WTC11 (cell line): ENCODE results near the gene KRTAP4-6. TPM values are rescaled to one million over a fixed set of nuclear protein-coding genes. Genes with fewer than 3 reads are reported as not detected.
A peak's percentile ranks its signal among the peaks of the same experiment; 100 is the strongest.
"Not testable (repeated sequence)": the region's sequence is repeated elsewhere in the genome, so short reads cannot be mapped to it uniquely, and the experiment has no call there.

Source experiments
- ATAC-seq: fragments of 200-7000 bp; cut with Tn5 transposase; 2 replicates; pipeline ENCODE4 v1.10.0; 2021; ENCODE audit warnings: mild to moderate bottlenecking, moderate library complexity
- CTCF ChIA-PET: fragments of 300-600 bp; sonication (Branson Sonifier 250); formaldehyde crosslinking; loops from one replicate; lab custom pipeline; 2021; ENCODE audit warnings: antibody characterized with exemption; lab: Charles Lee
- POLR2A ChIA-PET: fragments of 350-600 bp; sonication (Branson Sonifier 250); formaldehyde crosslinking; loops from one replicate; lab custom pipeline; 2021; ENCODE audit warnings: antibody characterized with exemption; lab: Charles Lee
- DNase-seq: peaks from one replicate; pipeline ENCODE4 v3.0.0; 2021; ENCODE audit warnings: low spot score
- H3K27ac Mint-ChIP-seq: 2 replicates; pipeline ENCODE4 v1.8.0; 2021; ENCODE audit warnings: mixed read lengths
- H3K27me3 Mint-ChIP-seq: 2 replicates; pipeline ENCODE4 v1.8.0; 2021; ENCODE audit warnings: low read depth, mild to moderate bottlenecking, moderate library complexity, mixed read lengths
- H3K36me3 Mint-ChIP-seq: 2 replicates; pipeline ENCODE4 v1.8.0; 2021; ENCODE audit warnings: mixed read lengths
- H3K4me1 Mint-ChIP-seq: 2 replicates; pipeline ENCODE4 v1.8.0; 2022; ENCODE audit warnings: mixed read lengths
- H3K4me3 Mint-ChIP-seq: 2 replicates; pipeline ENCODE4 v1.8.0; 2021; ENCODE audit warnings: mild to moderate bottlenecking, moderate library complexity, mixed read lengths
- H3K9me3 Mint-ChIP-seq: 2 replicates; pipeline ENCODE4 v1.8.0; 2021; ENCODE audit warnings: mixed read lengths
- IRF2 ChIP-seq: sonication (generic); formaldehyde crosslinking; IDR thresholded peaks from 2 replicates; pipeline ENCODE4 v1.8.0; 2022; ENCODE audit warnings: low read depth, missing genetic modification reagents, borderline replicate concordance
- NFE2L1 ChIP-seq: sonication (generic); formaldehyde crosslinking; IDR thresholded peaks from 2 replicates; pipeline ENCODE4 v1.8.1; 2023; ENCODE audit warnings: missing genetic modification reagents
- SOX15 ChIP-seq: fragments of 250-450 bp; sonication (Bioruptor Pico); IDR thresholded peaks from 2 replicates; pipeline ENCODE4 v1.9.0; 2021; ENCODE audit warnings: mild to moderate bottlenecking
- ZBTB21 ChIP-seq: sonication (generic); formaldehyde crosslinking; IDR thresholded peaks from 2 replicates; pipeline ENCODE4 v1.8.1; 2023; ENCODE audit warnings: mild to moderate bottlenecking, missing genetic modification reagents, borderline replicate concordance
- ZNF423 ChIP-seq: fragments of 250-450 bp; sonication (Bioruptor Pico); IDR thresholded peaks from 2 replicates; pipeline ENCODE4 v2.1.2; 2022; ENCODE audit warnings: mild to moderate bottlenecking, moderate library complexity
- ZNF671 ChIP-seq: fragments of 250-450 bp; sonication (Bioruptor Pico); IDR thresholded peaks from 2 replicates; pipeline ENCODE4 v1.8.0; 2021; ENCODE audit warnings: mild to moderate bottlenecking
- total RNA-seq: library from RNA; stranded (reverse); gene quantifications from 3 replicates; pipeline ENCODE4 v1.2.3, GENCODE V29; 2021
- TF ChIP-seq, protein P1 (sequence below): fragments of 250-450 bp; sonication (Bioruptor Pico); IDR thresholded peaks from 2 replicates; pipeline ENCODE4 v1.9.0; 2021; ENCODE audit warnings: mild to moderate bottlenecking, borderline replicate concordance
- TF ChIP-seq, protein P2 (sequence below): sonication (generic); formaldehyde crosslinking; IDR thresholded peaks from 2 replicates; pipeline ENCODE4 v1.8.0; 2022; ENCODE audit warnings: missing genetic modification reagents
- TF ChIP-seq, protein P3 (sequence below): fragments of 250-450 bp; sonication (Bioruptor Pico); IDR thresholded peaks from 2 replicates; pipeline ENCODE4 v1.9.0; 2021; ENCODE audit warnings: moderate library complexity, mild to moderate bottlenecking, inconsistent platforms, borderline replicate concordance
- TF ChIP-seq, protein P4 (sequence below): sonication (generic); formaldehyde crosslinking; IDR thresholded peaks from 2 replicates; pipeline ENCODE4 v1.8.1; 2023; ENCODE audit warnings: mild to moderate bottlenecking, missing genetic modification reagents

Gene KRTAP4-6
- total RNA-seq, 1 experiment from 2014 or later, result not detected

DNA sequence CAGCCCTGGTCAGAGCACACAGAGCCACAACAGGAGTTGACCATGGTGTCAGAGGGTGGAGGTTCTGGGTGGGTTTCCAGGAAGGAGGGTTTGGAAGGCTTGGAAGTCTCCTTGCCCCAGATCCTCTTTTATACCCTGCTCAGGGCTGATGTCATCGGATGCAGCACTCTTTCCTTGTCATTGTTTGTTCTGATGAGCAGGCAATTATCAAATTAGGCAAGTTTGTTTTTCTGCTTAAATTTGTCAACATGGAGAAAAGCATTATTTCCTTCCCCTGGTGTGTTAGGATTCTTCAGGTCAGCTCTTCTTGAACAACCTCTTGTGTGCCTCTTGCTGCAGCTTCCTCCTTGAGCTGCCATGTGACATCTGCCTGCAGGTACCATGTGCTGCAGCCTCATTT is 20.3 kb upstream of the KRTAP4-6 start, which contains the start of gene KRTAP4-4 (continued):
- TF ChIP-seq SOX15 (CRISPR knock-in tag), result no peak
- TF ChIP-seq, protein P1, sequence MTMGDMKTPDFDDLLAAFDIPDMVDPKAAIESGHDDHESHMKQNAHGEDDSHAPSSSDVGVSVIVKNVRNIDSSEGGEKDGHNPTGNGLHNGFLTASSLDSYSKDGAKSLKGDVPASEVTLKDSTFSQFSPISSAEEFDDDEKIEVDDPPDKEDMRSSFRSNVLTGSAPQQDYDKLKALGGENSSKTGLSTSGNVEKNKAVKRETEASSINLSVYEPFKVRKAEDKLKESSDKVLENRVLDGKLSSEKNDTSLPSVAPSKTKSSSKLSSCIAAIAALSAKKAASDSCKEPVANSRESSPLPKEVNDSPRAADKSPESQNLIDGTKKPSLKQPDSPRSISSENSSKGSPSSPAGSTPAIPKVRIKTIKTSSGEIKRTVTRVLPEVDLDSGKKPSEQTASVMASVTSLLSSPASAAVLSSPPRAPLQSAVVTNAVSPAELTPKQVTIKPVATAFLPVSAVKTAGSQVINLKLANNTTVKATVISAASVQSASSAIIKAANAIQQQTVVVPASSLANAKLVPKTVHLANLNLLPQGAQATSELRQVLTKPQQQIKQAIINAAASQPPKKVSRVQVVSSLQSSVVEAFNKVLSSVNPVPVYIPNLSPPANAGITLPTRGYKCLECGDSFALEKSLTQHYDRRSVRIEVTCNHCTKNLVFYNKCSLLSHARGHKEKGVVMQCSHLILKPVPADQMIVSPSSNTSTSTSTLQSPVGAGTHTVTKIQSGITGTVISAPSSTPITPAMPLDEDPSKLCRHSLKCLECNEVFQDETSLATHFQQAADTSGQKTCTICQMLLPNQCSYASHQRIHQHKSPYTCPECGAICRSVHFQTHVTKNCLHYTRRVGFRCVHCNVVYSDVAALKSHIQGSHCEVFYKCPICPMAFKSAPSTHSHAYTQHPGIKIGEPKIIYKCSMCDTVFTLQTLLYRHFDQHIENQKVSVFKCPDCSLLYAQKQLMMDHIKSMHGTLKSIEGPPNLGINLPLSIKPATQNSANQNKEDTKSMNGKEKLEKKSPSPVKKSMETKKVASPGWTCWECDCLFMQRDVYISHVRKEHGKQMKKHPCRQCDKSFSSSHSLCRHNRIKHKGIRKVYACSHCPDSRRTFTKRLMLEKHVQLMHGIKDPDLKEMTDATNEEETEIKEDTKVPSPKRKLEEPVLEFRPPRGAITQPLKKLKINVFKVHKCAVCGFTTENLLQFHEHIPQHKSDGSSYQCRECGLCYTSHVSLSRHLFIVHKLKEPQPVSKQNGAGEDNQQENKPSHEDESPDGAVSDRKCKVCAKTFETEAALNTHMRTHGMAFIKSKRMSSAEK (CRISPR knock-in tag), result no peak

DNA sequence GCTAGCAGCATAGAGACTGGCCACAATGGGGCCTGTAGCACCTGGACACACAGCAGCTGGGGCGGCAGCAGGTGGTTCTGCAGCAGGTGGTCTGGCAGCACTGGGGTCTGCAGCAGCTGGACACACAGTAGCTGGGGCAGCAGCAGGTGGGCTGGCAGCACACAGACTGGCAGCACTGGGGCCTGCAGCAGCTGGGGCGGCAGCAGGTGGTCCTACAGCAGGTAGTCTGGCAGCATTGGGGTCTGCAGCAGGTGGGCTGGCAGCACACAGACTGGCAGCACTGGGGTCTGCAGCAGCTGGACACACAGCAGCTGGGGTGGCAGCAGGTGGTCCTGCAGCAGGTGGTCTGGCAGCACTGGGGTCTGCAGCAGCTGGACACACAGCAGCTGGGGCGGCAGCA is 19.8 kb upstream of the KRTAP4-6 start:
- ATAC-seq, POLR2A ChIA-PET, DNase-seq, H3K9me3 Mint-ChIP-seq, CTCF ChIA-PET, H3K27ac Mint-ChIP-seq, H3K4me3 Mint-ChIP-seq, H3K36me3 Mint-ChIP-seq, H3K4me1 Mint-ChIP-seq, H3K27me3 Mint-ChIP-seq: not testable (repeated sequence)
- peak; percentile 58; the same call in 1 of the 2 replicates for TF ChIP-seq ZNF423

DNA sequence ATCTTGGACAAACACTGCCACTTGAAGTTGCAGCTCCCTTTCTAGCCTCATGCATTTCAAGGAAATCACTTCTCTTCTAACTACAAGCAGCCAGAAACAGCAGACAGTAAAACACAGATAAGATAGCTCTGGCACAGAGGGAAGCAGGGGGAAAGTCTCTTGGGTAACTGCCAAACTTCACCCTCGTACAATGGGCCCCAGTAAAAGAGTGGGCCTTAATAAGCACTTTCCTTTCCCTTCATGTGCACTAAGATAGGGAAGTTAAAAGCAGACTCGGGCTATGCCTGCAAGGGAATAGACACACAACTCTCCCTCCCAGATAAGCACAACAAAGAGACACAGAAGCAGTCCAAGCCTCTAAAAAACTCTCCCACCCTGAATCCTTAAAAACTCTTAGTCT is 13.5 kb upstream of the KRTAP4-6 start:
- no peaks in the 10 kb centered on the region; the same call in 1 of the 2 replicates for H3K27me3 Mint-ChIP-seq
- ChIA-PET CTCF (no interaction called here), POLR2A (no interaction called here)
- no peak for DNase-seq
- ATAC-seq, result no peak
- peaks cover 14% of the 10 kb centered on the region for H3K9me3 Mint-ChIP-seq
- H3K4me3 Mint-ChIP-seq, result no peak overlapping the region
- no peak overlapping the region for H3K27ac Mint-ChIP-seq
- TF ChIP-seq, protein P2, sequence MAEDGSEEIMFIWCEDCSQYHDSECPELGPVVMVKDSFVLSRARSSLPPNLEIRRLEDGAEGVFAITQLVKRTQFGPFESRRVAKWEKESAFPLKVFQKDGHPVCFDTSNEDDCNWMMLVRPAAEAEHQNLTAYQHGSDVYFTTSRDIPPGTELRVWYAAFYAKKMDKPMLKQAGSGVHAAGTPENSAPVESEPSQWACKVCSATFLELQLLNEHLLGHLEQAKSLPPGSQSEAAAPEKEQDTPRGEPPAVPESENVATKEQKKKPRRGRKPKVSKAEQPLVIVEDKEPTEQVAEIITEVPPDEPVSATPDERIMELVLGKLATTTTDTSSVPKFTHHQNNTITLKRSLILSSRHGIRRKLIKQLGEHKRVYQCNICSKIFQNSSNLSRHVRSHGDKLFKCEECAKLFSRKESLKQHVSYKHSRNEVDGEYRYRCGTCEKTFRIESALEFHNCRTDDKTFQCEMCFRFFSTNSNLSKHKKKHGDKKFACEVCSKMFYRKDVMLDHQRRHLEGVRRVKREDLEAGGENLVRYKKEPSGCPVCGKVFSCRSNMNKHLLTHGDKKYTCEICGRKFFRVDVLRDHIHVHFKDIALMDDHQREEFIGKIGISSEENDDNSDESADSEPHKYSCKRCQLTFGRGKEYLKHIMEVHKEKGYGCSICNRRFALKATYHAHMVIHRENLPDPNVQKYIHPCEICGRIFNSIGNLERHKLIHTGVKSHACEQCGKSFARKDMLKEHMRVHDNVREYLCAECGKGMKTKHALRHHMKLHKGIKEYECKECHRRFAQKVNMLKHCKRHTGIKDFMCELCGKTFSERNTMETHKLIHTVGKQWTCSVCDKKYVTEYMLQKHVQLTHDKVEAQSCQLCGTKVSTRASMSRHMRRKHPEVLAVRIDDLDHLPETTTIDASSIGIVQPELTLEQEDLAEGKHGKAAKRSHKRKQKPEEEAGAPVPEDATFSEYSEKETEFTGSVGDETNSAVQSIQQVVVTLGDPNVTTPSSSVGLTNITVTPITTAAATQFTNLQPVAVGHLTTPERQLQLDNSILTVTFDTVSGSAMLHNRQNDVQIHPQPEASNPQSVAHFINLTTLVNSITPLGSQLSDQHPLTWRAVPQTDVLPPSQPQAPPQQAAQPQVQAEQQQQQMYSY (CRISPR knock-in tag), result no peak
- H3K36me3 Mint-ChIP-seq, result no peaks in the 10 kb centered on the region
- peaks cover 3% of the 10 kb centered on the region; the same call in 1 of the 2 replicates for H3K4me1 Mint-ChIP-seq

DNA sequence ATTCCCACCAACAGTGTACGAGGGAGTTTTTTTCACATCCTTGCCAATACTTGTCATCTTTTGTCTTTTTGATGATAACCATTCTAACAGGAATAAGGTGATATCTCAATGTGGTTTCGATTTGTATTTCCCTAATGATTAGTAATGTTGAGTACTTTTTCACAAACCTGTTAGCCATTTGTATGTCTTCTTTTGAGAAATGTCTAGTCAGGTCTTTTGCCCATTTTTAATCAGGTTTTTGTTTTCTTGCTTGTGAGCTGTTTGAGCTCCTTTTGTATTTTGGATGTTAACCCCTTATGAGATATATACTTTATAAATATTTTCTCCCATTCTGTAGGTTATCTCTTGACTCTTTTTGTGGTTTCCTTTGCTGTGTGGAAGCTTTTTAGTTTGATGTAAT is 11.2 kb upstream of the KRTAP4-6 start:
- no peak for DNase-seq
- Mint-ChIP-seq H3K27ac (no peak overlapping the region), H3K4me1 (peaks cover 7% of the 10 kb centered on the region; the same call in 1 of the 2 replicates), H3K4me3 (no peak overlapping the region), H3K9me3 (peaks cover 14% of the 10 kb centered on the region), H3K27me3 (no peaks in the 10 kb centered on the region), H3K36me3 (no peaks in the 10 kb centered on the region)
- ChIA-PET POLR2A (no interaction called here), CTCF (no interaction called here)
- no peak for ATAC-seq
- TF ChIP-seq NFE2L1 (CRISPR knock-in tag) (no peak), ZBTB21 (CRISPR knock-in tag) (no peak), IRF2 (CRISPR knock-in tag) (no peak), ZNF671 (no peak)
- TF ChIP-seq, protein P1 (CRISPR knock-in tag), result no peak
- TF ChIP-seq, protein P3, sequence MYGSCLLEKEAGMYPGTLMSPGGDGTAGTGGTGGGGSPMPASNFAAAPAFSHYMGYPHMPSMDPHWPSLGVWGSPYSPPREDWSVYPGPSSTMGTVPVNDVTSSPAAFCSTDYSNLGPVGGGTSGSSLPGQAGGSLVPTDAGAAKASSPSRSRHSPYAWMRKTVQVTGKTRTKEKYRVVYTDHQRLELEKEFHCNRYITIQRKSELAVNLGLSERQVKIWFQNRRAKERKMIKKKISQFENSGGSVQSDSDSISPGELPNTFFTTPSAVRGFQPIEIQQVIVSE (CRISPR knock-in tag), result no peak
- TF ChIP-seq, protein P4, sequence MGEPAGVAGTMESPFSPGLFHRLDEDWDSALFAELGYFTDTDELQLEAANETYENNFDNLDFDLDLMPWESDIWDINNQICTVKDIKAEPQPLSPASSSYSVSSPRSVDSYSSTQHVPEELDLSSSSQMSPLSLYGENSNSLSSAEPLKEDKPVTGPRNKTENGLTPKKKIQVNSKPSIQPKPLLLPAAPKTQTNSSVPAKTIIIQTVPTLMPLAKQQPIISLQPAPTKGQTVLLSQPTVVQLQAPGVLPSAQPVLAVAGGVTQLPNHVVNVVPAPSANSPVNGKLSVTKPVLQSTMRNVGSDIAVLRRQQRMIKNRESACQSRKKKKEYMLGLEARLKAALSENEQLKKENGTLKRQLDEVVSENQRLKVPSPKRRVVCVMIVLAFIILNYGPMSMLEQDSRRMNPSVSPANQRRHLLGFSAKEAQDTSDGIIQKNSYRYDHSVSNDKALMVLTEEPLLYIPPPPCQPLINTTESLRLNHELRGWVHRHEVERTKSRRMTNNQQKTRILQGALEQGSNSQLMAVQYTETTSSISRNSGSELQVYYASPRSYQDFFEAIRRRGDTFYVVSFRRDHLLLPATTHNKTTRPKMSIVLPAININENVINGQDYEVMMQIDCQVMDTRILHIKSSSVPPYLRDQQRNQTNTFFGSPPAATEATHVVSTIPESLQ, result no peak
